ENCODE measurements around the gene SAXO1. TPM values are rescaled to one million over a fixed set of nuclear protein-coding genes. Genes with fewer than 3 reads are reported as not detected.

Gene SAXO1
- total and polyA plus RNA-seq, 3 donors from 2014 or later = 25.8 to 103 (median 44.0) TPM

DNA sequence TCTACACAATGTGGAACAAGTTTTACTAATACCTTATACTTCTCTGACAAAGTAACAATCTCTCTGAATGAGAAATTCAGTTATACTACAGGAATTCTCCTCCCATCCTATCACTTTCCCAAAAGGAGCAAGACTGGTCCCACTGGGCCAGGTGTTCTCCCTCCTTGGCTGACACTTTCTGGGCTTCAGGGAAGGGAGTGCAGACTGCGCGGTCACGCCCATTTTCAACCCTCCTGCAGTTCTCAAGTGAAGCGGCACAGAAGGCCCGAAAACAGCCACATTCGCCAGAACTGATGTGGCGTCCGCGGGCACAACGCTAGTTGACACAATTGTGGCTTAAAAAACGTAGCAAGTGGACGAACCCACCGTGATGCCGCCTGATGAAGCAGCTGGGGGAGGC lies 603 bp downstream of the SAXO1 start:
- TF ChIP-seq, protein P1, sequence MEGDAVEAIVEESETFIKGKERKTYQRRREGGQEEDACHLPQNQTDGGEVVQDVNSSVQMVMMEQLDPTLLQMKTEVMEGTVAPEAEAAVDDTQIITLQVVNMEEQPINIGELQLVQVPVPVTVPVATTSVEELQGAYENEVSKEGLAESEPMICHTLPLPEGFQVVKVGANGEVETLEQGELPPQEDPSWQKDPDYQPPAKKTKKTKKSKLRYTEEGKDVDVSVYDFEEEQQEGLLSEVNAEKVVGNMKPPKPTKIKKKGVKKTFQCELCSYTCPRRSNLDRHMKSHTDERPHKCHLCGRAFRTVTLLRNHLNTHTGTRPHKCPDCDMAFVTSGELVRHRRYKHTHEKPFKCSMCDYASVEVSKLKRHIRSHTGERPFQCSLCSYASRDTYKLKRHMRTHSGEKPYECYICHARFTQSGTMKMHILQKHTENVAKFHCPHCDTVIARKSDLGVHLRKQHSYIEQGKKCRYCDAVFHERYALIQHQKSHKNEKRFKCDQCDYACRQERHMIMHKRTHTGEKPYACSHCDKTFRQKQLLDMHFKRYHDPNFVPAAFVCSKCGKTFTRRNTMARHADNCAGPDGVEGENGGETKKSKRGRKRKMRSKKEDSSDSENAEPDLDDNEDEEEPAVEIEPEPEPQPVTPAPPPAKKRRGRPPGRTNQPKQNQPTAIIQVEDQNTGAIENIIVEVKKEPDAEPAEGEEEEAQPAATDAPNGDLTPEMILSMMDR (IDR thresholded peaks at IDR 0.05) = no peak
- TF ChIP-seq POLR2A (IDR thresholded peaks at IDR 0.05) = no peak
- intact Hi-C loops (cut with DNase I; ENCODE audit: low total_unique reads) = no loop called here

DNA sequence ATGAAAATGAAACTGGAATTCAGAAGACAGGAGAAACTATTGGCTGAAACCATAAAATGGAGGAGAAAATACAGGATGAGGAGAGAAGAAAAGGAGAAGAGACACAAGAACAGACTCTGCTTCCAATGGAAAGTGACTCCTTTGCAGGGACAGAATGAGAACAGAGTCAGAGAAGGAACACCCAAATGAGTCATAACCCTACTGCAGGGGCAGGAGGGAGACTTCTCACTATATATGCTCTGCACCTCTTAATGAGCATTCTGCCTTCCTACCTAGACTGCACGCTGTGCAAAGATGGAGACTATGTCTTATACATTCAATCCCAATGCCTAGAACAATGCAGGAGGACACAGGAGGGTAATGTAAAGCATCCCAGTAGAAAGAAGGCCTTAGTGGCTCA lies 2.1 kb downstream of the SAXO1 start:
- H3K4me3 ChIP-seq = no peak overlapping the region
- TF ChIP-seq, protein P1 (IDR thresholded peaks at IDR 0.05) = no peak
- TF ChIP-seq POLR2A (IDR thresholded peaks at IDR 0.05) = no peak
- H3K4me1 ChIP-seq = peaks cover 12% of the 10 kb centered on the region
- no peaks in the 10 kb centered on the region for H3K9me3 ChIP-seq
- intact Hi-C loops (cut with DNase I; ENCODE audit: low total_unique reads) = no loop called here
- no peaks in the 10 kb centered on the region for H3K27me3 ChIP-seq
- H3K36me3 ChIP-seq (ENCODE audit: low read depth, missing control alignments) = no peaks in the 10 kb centered on the region
- 80 to 90% methylated on average over 1 of the region's 1 CpG for WGBS, 2 donors
- DNase-seq = no peak
- no peak overlapping the region for H3K27ac ChIP-seq

More for the DNA sequence above, 603 bp downstream of the SAXO1 start:
- no peaks in the 10 kb centered on the region for H3K9me3 ChIP-seq
- H3K4me3 ChIP-seq = no peak overlapping the region
- peaks cover 12% of the 10 kb centered on the region for H3K4me1 ChIP-seq
- no peaks in the 10 kb centered on the region for H3K27me3 ChIP-seq
- no peak for DNase-seq
- no peaks in the 10 kb centered on the region for H3K36me3 ChIP-seq (ENCODE audit: low read depth, missing control alignments)
- no peak overlapping the region for H3K27ac ChIP-seq
- 63 to 71% methylated on average over 9 to 14 of the region's 14 CpGs for WGBS, 2 donors

DNA sequence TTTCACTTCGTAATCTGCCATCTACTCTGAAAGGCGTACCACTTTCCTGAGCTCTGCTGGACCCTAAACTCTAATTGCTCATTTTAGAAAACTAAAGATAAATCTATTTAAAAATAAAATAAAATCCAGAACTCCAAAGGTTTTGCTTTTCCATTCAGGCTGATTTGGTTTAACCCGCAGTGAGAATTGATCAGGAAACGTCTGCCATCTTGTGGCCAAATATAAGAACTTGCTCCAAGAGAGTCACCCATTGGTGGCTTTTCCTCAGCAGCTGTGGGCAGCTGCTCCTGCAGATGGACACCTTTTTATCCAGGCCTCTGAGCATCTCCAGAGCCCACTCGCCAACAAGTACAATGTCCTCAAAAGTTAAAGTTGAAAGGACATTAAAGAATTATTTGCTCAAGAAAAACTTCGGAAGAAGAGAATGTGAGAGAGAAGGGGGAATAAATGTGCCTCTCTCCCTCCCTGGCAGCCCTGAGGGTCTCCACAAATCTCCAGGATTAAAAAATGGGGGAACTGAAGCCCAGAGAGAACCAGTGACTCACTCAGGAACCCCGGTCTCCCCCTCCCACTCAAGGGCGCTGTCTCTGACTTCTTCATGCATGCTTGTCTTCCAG lies 4.1 kb downstream of the SAXO1 start:
- 26 to 33% methylated on average over 8 of the region's 8 CpGs for WGBS, 2 donors
- peak; percentile 62 for DNase-seq
- no peak overlapping the region for H3K27ac ChIP-seq

DNA sequence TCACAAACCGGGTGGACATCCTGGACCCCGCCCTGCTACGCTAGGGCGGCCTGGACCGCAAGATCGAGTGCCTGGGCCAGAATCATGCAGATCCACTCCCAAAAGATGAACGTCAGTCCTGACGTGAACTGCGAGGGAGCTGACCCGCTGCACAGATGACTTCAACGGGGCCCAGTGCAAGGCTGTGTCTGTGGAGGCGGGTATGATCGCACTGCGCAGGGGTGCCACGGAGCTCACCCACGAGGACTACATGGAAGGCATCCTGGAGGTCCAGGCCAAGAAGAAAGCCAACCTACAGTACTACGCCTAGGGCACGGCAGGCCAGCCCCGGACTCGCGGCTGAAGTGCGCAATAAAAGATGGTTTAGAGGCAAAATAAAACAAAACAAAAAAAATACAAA lies 5.2 kb downstream of the SAXO1 start:
- Histone ChIP-seq H3K9me3 (no peaks in the 10 kb centered on the region), H3K36me3 (ENCODE audit: low read depth, missing control alignments) (no peaks in the 10 kb centered on the region), H3K4me1 (peaks cover 12% of the 10 kb centered on the region), H3K27me3 (no peaks in the 10 kb centered on the region), H3K4me3 (no peak overlapping the region), H3K27ac (no peak overlapping the region)
- DNase-seq = no peak
- 49 to 72% methylated on average over 8 to 21 of the region's 22 CpGs for WGBS, 2 donors
- intact Hi-C loops (cut with DNase I; ENCODE audit: low total_unique reads) = no loop called here
- no peak for TF ChIP-seq POLR2A (IDR thresholded peaks at IDR 0.05)

More for the DNA sequence above, 4.1 kb downstream of the SAXO1 start:
- intact Hi-C loops (cut with DNase I; ENCODE audit: low total_unique reads) = no loop called here
- peaks cover 12% of the 10 kb centered on the region for H3K4me1 ChIP-seq
- no peaks in the 10 kb centered on the region for H3K9me3 ChIP-seq
- H3K27me3 ChIP-seq = no peaks in the 10 kb centered on the region
- TF ChIP-seq POLR2A (IDR thresholded peaks at IDR 0.05) = no peak
- TF ChIP-seq, protein P1 (IDR thresholded peaks at IDR 0.05) = peak; percentile 48 to 82 (median 64)
- H3K4me3 ChIP-seq = no peak overlapping the region
- no peaks in the 10 kb centered on the region for H3K36me3 ChIP-seq (ENCODE audit: low read depth, missing control alignments)

DNA sequence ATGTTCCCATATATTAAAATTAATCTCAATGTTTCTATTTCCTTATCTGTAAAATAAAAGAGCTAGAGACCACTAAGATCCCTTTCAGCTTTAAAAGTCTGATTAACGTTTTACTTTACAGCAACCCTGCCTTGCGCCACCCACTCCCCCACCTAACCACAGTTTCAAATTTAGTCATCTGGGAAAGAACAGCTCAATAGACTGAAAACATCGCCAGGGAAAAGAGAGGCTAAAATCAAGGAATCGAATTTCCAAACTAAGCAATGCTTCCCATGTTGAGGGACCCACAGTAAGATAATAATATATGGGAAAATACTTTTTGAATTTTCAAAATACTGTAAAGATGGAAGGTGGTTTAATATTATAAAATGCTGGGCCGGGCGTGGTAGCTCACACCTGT lies 6.6 kb downstream of the SAXO1 start:
- intact Hi-C loops (cut with DNase I; ENCODE audit: low total_unique reads) = no loop called here
- WGBS, 2 donors = 89% methylated on average over 6 of the region's 6 CpGs
- DNase-seq = no peak

More for the DNA sequence above, 6.6 kb downstream of the SAXO1 start:
- no peak overlapping the region for H3K4me3 ChIP-seq
- H3K27me3 ChIP-seq = no peaks in the 10 kb centered on the region
- H3K4me1 ChIP-seq = peaks cover 12% of the 10 kb centered on the region
- H3K36me3 ChIP-seq (ENCODE audit: low read depth, missing control alignments) = no peaks in the 10 kb centered on the region
- TF ChIP-seq, protein P1 (IDR thresholded peaks at IDR 0.05) = no peak
- no peak for TF ChIP-seq POLR2A (IDR thresholded peaks at IDR 0.05)
- H3K27ac ChIP-seq = no peak overlapping the region
- no peaks in the 10 kb centered on the region for H3K9me3 ChIP-seq

All from testis (tissue), 3 donors.